ENCODE results near the gene CNPY3. TPM values are rescaled to one million over a fixed set of nuclear protein-coding genes. Genes with fewer than 3 reads are reported as not detected.

CNPY3 gene
- total and polyA plus RNA-seq, 2 of the 13 experiments (the other 11 are each of a cell fraction or from before 2014, with no cell fraction given): 42.3 to 60.2 TPM

DNA sequence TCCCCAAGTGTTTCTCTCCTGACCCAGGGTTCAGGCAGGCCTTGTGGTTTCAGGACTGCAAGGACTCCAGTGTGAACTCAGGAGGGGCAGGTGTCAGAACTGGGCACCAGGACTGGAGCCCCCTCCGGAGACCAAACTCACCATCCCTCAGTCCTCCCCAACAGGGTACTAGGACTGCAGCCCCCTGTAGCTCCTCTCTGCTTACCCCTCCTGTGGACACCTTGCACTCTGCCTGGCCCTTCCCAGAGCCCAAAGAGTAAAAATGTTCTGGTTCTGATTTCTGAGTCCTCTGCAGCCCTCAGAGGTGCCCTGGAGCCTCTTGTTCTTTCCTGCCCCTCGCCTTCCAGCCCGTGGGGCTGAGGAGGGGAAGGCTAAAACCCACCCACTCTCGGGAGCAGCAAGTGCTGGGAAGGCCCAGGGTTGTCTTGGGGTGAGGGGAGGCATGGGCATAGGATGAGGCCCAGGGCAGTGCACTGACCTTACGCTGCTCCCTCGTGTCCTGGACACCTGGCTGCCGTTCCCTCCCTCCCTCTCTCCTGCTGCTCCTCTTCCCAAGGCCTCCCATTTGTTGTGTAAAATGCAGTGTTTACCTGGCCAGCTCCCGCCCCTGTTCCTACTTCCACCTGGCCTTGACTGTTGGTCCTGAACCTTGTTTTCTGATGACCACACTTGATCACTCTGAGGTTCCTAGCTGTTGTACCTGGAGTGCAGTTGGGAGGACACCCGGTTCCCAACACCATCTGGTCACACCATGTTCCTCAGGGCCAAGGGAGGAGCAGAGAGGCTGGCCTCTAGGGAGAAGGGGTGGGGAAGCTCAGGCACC lies 9.9 kb downstream of the CNPY3 start (continued):
- no peak for TF ChIP-seq REXO4 (CRISPR knock-in tag; IDR thresholded peaks at IDR 0.05; ENCODE audit: borderline replicate concordance)
- TF ChIP-seq SCMH1 (CRISPR knock-in tag; IDR thresholded peaks at IDR 0.05; ENCODE audit: borderline replicate concordance): no peak
- TF ChIP-seq RORA (CRISPR knock-in tag; IDR thresholded peaks at IDR 0.05): no peak
- peak; percentile 94 for TF ChIP-seq SAP130 (CRISPR knock-in tag; IDR thresholded peaks at IDR 0.05; ENCODE audit: low read depth)
- no peak for TF ChIP-seq AGO1 (IDR thresholded peaks at IDR 0.05; ENCODE audit: low read depth, low read length, poor library complexity, severe bottlenecking)
- TF ChIP-seq ZNF33B (CRISPR knock-in tag; IDR thresholded peaks at IDR 0.05): no peak
- no peak for TF ChIP-seq MLXIP (CRISPR knock-in tag; IDR thresholded peaks at IDR 0.05; ENCODE audit: borderline replicate concordance)
- TF ChIP-seq ADNP (CRISPR knock-in tag; IDR thresholded peaks at IDR 0.05): no peak
- TF ChIP-seq MAFK (conservative IDR thresholded peaks at IDR 0.05 in 1 of 2, IDR thresholded peaks at IDR 0.05 in 1 of 2; ENCODE audit: low read length in 2 of 2): no peak
- no peak for TF ChIP-seq THAP11 (CRISPR knock-in tag; IDR thresholded peaks at IDR 0.05)
- TF ChIP-seq ZNF121 (CRISPR knock-in tag; IDR thresholded peaks at IDR 0.05): peak; percentile 75; the same call in 1 of the 2 replicates
- no peak for TF ChIP-seq ZNF143 (CRISPR knock-in tag; IDR thresholded peaks at IDR 0.05)
- TF ChIP-seq SOX5 (CRISPR knock-in tag; IDR thresholded peaks at IDR 0.05; ENCODE audit: borderline replicate concordance): peak; percentile 84
- 0 out of 2 replicates have a peak, but pooled peaks have one; percentile 44 for TF ChIP-seq KLF9 (CRISPR knock-in tag; IDR thresholded peaks at IDR 0.05; ENCODE audit: low read depth)
- TF ChIP-seq NFE2L1 (CRISPR knock-in tag; IDR thresholded peaks at IDR 0.05; ENCODE audit: borderline replicate concordance): no peak
- TF ChIP-seq, protein P1, sequence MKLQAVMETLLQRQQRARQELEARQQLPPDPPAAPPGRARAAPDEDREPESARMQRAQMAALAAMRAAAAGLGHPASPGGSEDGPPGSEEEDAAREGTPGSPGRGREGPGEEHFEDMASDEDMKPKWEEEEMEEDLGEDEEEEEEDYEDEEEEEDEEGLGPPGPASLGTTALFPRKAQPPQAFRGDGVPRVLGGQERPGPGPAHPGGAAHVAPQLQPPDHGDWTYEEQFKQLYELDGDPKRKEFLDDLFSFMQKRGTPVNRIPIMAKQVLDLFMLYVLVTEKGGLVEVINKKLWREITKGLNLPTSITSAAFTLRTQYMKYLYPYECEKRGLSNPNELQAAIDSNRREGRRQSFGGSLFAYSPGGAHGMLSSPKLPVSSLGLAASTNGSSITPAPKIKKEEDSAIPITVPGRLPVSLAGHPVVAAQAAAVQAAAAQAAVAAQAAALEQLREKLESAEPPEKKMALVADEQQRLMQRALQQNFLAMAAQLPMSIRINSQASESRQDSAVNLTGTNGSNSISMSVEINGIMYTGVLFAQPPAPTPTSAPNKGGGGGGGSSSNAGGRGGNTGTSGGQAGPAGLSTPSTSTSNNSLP (IDR thresholded peaks at IDR 0.05; ENCODE audit: low read depth, low read length): no peak
- TF ChIP-seq XRCC5 (optimal IDR thresholded peaks at IDR 0.05; ENCODE audit: low read length): no peak
- peak; percentile 71 for TF ChIP-seq ELF1 (CRISPR knock-in tag; IDR thresholded peaks at IDR 0.05)
- no peak for TF ChIP-seq SP1 (IDR thresholded peaks at IDR 0.05)
- TF ChIP-seq SP1 (CRISPR knock-in tag; IDR thresholded peaks at IDR 0.05): peak; percentile 28; the same call in 1 of the 2 replicates
